Fibroblast of lung (primary cell): ENCODE measurements around the gene AMBRA1.

ENCODE experiments used
- CTCF ChIP-seq, 2 donors: IDR thresholded peaks in 1 of 2; conservative IDR thresholded peaks in 1 of 2; 1 replicate in 1 of 2; 2 replicates in 1 of 2; pipeline ENCODE4 v1.5.1; 2011 to 2012; ENCODE audit warnings: low read length in 2 of 2, control low read depth in 1 of 2, inconsistent platforms in 1 of 2, low read depth in 1 of 2, mild to moderate bottlenecking in 1 of 2
- EZH2 ChIP-seq: IDR thresholded peaks from 2 replicates; pipeline ENCODE4 v1.5.1; 2012; ENCODE audit warnings: low read length, control low read depth, mild to moderate bottlenecking; ENCODE audit errors: missing control alignments

GRCh38 chr11:46633291-46634217 lies 39.7 kb upstream of the AMBRA1 start:
- TF ChIP-seq CTCF (conservative IDR thresholded peaks at IDR 0.05 in 1 of 2, IDR thresholded peaks at IDR 0.05 in 1 of 2; ENCODE audit: low read depth in 1 of 2, low read length in 2 of 2) (no peak), EZH2 (no peak)
